ENCODE results near the gene ROBO3.

- TF ChIP-seq CTCF (IDR thresholded peaks at IDR 0.05) (no peak), EZH2 (IDR thresholded peaks at IDR 0.05; ENCODE audit: borderline replicate concordance, insufficient read depth, low read depth, low read length, poor library complexity, severe bottlenecking) (no peak)
Measured at GRCh38 chr11:124817036-124817435, 48.2 kb upstream of the ROBO3 start.
